Body of pancreas (tissue), 4 donors: Measurements from ENCODE around the gene EMP1.

Experiments
- POLR2A ChIP-seq, 3 donors: fragments of 450-650 bp; IDR thresholded peaks; one replicate each; pipeline ENCODE4 v1.6.1; 2016; ENCODE audit warnings: antibody characterized with exemption in 3 of 3, mild to moderate bottlenecking in 2 of 3
- TF ChIP-seq, protein P1 (sequence below), 7 experiments: fragments of 450-650 bp in 4 of 7; fragments of 200-600 bp in 3 of 7; sonication (generic) in 3 of 7; IDR thresholded peaks; one replicate each; pipeline ENCODE4 v1.5.1; 2016 to 2019; ENCODE audit warnings: antibody characterized with exemption in 7 of 7

DNA sequence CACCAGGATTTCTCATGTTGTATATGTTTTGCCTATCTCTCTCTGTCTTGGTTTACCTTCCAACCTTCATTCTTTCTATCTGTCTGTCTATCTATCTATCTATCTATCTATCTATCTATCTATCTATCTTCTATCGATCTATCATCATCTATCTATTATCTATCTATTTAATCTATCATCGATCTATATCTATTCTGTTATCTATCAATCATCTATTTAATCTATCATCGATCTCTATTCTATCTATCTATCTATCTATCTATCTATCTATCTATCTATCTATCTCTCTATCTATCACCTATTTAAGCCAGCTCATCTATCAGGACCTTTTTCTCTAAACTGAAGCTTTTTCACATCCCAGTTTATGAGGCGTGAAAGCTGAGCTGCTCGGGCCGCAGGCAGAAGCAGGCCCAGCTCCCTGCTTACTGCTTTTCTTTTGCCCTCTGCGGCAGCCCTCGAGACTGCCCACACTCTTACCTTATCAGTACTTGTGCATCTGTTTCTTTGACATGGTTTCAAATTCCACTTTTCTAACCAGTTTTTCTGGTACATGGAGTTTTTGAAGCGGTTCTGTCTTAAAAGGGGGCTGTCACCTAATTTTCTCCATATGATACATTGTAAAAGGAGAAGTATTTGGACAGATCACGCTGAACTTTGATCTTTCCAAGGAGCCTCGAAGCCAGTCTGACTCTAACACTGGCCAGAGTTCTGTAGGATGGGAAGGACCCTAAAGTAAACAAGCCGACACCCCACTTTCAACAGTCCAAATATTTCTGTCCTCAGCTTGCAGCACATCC is 48.6 kb upstream of the EMP1 start:
- TF ChIP-seq, protein P1, sequence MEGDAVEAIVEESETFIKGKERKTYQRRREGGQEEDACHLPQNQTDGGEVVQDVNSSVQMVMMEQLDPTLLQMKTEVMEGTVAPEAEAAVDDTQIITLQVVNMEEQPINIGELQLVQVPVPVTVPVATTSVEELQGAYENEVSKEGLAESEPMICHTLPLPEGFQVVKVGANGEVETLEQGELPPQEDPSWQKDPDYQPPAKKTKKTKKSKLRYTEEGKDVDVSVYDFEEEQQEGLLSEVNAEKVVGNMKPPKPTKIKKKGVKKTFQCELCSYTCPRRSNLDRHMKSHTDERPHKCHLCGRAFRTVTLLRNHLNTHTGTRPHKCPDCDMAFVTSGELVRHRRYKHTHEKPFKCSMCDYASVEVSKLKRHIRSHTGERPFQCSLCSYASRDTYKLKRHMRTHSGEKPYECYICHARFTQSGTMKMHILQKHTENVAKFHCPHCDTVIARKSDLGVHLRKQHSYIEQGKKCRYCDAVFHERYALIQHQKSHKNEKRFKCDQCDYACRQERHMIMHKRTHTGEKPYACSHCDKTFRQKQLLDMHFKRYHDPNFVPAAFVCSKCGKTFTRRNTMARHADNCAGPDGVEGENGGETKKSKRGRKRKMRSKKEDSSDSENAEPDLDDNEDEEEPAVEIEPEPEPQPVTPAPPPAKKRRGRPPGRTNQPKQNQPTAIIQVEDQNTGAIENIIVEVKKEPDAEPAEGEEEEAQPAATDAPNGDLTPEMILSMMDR (IDR thresholded peaks at IDR 0.05), result no peak
- no peak for TF ChIP-seq POLR2A (IDR thresholded peaks at IDR 0.05)
